HEK293T (cell line): ENCODE measurements around the gene TNPO3.

Source experiments
- CTCF ChIA-PET: fragments of 350-600 bp; formaldehyde crosslinking; extraction: SDS; loops from one replicate; lab custom pipeline; 2021; ENCODE audit warnings: antibody characterized with exemption, inconsistent platforms; lab: Yijun Ruan, JAX
- POLR2A ChIA-PET: fragments of 350-600 bp; formaldehyde crosslinking; extraction: SDS; loops from one replicate; lab custom pipeline; 2020; ENCODE audit warnings: antibody characterized with exemption, inconsistent platforms; lab: Yijun Ruan, JAX
- DNase-seq: peaks from one replicate; pipeline ENCODE4 v3.0.0; 2012; ENCODE audit warnings: mixed read lengths; ENCODE audit errors: extremely low spot score
- ARNT ChIP-seq: fragments of 450-650 bp; IDR thresholded peaks from 2 replicates; pipeline ENCODE4 v1.6.1; 2017; ENCODE audit warnings: mild to moderate bottlenecking
- BHLHE40 ChIP-seq: fragments of 450-650 bp; IDR thresholded peaks from 2 replicates; pipeline ENCODE4 v1.6.1; 2016; ENCODE audit warnings: mild to moderate bottlenecking, moderate library complexity, borderline replicate concordance
- CTBP1 ChIP-seq: fragments of 450-650 bp; IDR thresholded peaks from 2 replicates; pipeline ENCODE4 v1.6.1; 2016; ENCODE audit warnings: borderline replicate concordance
- ELF4 ChIP-seq: fragments of 450-650 bp; IDR thresholded peaks from 2 replicates; pipeline ENCODE4 v1.6.1; 2017; ENCODE audit warnings: antibody characterized with exemption
- FOXA1 ChIP-seq: fragments of 450-650 bp; IDR thresholded peaks from 2 replicates; pipeline ENCODE4 v1.6.1; 2016; ENCODE audit warnings: mild to moderate bottlenecking
- FOXK2 ChIP-seq: fragments of 450-650 bp; IDR thresholded peaks from 2 replicates; pipeline ENCODE4 v1.6.1; 2016; ENCODE audit warnings: mild to moderate bottlenecking
- FOXM1 ChIP-seq: fragments of 450-650 bp; IDR thresholded peaks from 2 replicates; pipeline ENCODE4 v1.6.1; 2017; ENCODE audit warnings: mild to moderate bottlenecking, borderline replicate concordance
- HDGF ChIP-seq: fragments of 450-650 bp; IDR thresholded peaks from 2 replicates; pipeline ENCODE4 v1.6.1; 2017; ENCODE audit warnings: antibody characterized with exemption, borderline replicate concordance
- L3MBTL2 ChIP-seq: fragments of 450-650 bp; conservative IDR thresholded peaks from 2 replicates; pipeline ENCODE4 v1.6.1; 2016; ENCODE audit warnings: mild to moderate bottlenecking
- LEF1 ChIP-seq: fragments of 450-650 bp; IDR thresholded peaks from 2 replicates; pipeline ENCODE4 v1.6.1; 2017; ENCODE audit warnings: mild to moderate bottlenecking, borderline replicate concordance
- NFRKB ChIP-seq: fragments of 450-650 bp; IDR thresholded peaks from 2 replicates; pipeline ENCODE4 v1.6.1; 2016; ENCODE audit warnings: mild to moderate bottlenecking, moderate library complexity
- SP1 ChIP-seq: fragments of 450-650 bp; IDR thresholded peaks from 2 replicates; pipeline ENCODE4 v1.6.1; 2017
- SUZ12 ChIP-seq: fragments of 450-650 bp; IDR thresholded peaks from 2 replicates; pipeline ENCODE4 v1.6.1; 2016; ENCODE audit warnings: mild to moderate bottlenecking
- TARDBP ChIP-seq: fragments of 450-650 bp; IDR thresholded peaks from 2 replicates; pipeline ENCODE4 v1.6.1; 2016
- ZNF384 ChIP-seq: fragments of 450-650 bp; IDR thresholded peaks from 2 replicates; pipeline ENCODE4 v1.6.1; 2016
- TF ChIP-seq, protein P1 (sequence below): fragments of 450-650 bp; IDR thresholded peaks from 2 replicates; pipeline ENCODE4 v1.6.1; 2016

Gene TNPO3

DNA sequence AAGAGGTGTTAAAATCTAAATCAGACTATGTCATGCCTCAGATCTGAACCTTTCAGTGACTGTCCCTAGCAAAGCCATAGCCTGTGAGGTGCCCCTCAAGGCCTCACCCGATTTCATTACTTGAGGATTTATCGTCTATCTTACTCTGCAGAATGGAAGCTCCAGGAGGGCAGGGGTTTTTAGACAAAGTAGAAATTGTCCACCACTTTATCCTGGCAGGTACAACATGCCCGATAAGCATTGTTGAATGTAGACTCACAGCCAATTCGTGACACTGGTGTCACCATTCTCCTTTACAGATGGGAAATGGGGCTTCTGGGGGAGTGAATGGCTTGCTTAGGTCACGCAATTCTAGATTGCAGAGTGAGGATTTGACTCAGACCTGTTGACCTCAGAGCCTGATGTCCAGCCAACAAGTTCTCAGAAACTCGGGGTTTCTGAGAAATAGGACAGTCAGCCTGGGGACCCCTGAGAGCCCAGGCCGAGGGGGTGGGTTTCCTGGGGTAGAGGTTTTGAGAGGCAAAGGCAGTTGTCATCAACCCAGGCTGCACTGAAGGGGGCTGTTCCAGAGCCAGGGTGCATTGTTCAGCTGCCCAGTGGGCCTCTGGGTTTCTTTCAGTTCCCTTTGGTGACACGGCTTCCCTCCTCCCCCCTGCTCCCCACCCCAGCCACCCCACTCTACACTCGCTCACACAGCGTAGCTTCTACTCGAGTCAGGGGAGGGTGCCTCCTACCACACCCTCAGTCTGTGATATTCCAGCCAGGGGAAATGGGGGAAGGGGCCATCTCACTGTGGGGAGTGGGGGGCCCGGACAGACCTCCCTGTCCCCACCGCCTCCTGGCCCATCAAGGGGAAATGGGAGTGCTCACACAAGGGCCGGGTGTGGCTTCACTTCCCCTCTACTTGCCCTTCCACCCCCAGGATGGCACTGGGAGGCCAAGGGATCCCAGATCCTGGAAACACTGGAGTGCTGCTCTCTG is 120.3 kb downstream of the TNPO3 start:
- CTCF ChIA-PET = interaction anchor here (0.5 kb wide), 1 partner anchor 157 kb away, joined by 3 read pairs; no protein-coding TSS in a partner anchor
- TF ChIP-seq ARNT (no peak), ELF4 (no peak), L3MBTL2 (no peak), FOXK2 (no peak), SP1 (no peak), BHLHE40 (no peak), FOXA1 (no peak), SUZ12 (no peak), HDGF (no peak), TARDBP (no peak), CTBP1 (no peak), ZNF384 (no peak), NFRKB (no peak), FOXM1 (no peak), LEF1 (no peak)
- TF ChIP-seq, protein P1, sequence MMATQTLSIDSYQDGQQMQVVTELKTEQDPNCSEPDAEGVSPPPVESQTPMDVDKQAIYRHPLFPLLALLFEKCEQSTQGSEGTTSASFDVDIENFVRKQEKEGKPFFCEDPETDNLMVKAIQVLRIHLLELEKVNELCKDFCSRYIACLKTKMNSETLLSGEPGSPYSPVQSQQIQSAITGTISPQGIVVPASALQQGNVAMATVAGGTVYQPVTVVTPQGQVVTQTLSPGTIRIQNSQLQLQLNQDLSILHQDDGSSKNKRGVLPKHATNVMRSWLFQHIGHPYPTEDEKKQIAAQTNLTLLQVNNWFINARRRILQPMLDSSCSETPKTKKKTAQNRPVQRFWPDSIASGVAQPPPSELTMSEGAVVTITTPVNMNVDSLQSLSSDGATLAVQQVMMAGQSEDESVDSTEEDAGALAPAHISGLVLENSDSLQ = no peak
- DNase-seq = no peak
- POLR2A ChIA-PET = no interaction called here

DNA sequence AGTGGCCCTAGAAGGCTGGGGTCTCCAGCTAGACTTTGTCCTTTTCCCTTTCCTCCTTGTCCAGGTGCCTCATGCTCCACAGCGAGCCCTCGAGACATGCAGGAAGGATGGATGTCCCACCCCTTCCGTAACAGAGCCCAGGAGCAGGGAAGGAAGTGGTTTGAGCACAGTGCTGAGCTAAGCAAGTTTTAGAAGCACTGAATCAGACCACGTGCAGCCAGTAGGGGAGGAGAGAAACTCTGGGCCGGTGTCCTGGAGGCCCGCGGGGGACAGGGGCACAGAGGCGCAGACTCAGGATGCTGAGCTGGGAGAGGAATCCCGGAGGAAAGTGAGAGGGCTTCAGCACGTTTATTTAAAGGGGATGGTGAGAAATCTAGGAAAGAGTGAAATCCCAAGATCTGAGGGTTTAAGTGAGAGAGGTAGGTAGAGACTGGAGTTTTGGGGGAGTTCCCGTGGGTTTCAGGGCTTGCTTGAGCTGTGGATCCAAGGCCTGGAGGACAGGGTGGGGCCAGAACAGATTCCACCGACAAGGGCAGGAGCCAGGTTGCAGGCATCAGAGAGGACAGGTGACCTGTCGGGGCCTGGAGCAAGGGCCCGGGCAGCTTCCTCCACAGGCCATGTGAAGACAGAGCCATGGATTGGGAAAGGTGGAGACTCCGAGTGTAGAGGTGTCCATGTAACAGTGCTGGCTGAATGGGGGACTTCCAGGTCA is 121.6 kb downstream of the TNPO3 start:
- no peak for DNase-seq
- ChIA-PET POLR2A (no interaction called here), CTCF (no interaction called here)
- no peak for TF ChIP-seq ZNF384
- no peak for TF ChIP-seq NFRKB
- no peak for TF ChIP-seq CTBP1
- no peak for TF ChIP-seq ELF4
- TF ChIP-seq FOXM1 = no peak
- TF ChIP-seq SP1 = no peak
- TF ChIP-seq SUZ12 = no peak
- TF ChIP-seq BHLHE40 = no peak
- no peak for TF ChIP-seq HDGF
- TF ChIP-seq TARDBP = no peak
- TF ChIP-seq FOXA1 = no peak
- no peak for TF ChIP-seq LEF1
- no peak for TF ChIP-seq ARNT
- TF ChIP-seq FOXK2 = no peak

DNA sequence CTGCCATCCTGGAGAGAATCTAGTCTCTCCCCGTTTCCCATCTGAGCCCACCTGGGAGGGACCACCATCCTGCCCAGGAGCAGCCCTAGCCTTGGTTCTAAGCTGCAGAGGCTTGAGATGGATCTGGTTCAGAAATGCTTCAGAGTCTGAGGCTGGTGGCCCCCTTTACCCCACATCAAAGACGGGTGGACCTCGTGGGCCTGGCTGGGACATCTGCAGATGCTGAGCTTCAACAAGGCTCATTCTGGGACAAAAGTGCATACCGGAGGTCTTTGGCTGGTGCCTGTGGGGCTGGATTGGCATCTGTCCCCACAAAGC is 122.1 kb downstream of the TNPO3 start:
- ChIA-PET POLR2A (no interaction called here), CTCF (no interaction called here)
- no peak for DNase-seq
- TF ChIP-seq LEF1 (no peak), ZNF384 (no peak), BHLHE40 (no peak), CTBP1 (no peak), FOXA1 (no peak), L3MBTL2 (no peak), SP1 (no peak), SUZ12 (no peak), HDGF (no peak), NFRKB (no peak), ELF4 (no peak), FOXK2 (no peak)

DNA sequence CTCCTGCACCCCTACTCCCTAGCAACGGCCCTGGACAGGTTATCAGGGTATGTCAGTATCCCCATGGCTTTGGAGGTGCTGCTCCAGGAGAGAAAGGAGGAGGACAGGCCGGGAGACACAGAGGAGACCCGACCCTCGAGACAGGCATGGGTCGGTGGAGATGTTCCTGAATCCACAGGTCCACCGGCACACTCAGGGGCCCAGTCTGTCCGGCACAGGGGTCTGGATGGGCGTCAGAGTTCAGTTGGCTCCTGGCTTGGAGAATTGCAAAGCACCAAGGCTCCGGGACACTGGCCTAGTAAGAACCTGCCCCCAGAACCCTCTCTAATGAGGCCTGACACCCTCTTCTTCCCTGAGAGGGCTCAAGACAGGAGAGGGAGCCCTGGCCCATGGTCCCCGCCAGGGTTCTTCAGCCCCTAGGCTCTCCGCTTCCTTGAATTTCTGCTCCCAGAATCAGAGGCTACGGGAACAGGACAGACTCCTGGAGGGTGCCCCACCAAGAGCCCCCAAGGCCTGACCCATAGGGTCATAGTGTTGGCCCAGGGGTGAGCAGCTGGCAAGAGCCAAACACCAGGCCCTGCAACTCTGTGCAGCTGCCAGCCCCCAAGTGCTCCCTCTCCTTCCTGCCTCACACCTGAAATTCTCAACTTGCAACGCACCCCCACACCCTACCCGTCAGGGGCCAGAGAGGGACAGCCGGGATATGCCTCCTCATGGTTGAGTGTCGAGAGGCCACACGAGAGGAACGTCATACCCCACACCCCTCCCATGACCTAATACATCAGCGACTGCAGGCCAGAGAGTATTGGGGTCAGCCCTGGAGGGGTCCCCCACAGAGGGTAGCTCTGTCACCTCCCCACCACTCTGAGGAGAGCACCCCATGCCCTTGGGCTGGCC is 122.7 kb downstream of the TNPO3 start:
- ChIA-PET POLR2A (no interaction called here), CTCF (no interaction called here)
- TF ChIP-seq TARDBP = no peak
- TF ChIP-seq, protein P1 = no peak
- DNase-seq = no peak

GRCh38 chr7:128931190-128931798 is 123.6 kb downstream of the TNPO3 start:
- ChIA-PET POLR2A (no interaction called here), CTCF (no interaction called here)
- TF ChIP-seq ARNT = no peak
- TF ChIP-seq TARDBP = no peak
- TF ChIP-seq ZNF384 = no peak
- no peak for TF ChIP-seq ELF4
- TF ChIP-seq SUZ12 = no peak
- no peak for TF ChIP-seq FOXK2
- TF ChIP-seq SP1 = no peak
- TF ChIP-seq, protein P1 = no peak
- TF ChIP-seq HDGF = no peak
- no peak for TF ChIP-seq BHLHE40
- no peak for TF ChIP-seq FOXA1
- no peak for DNase-seq
